Nephron (organoid): ENCODE measurements around the gene MAPK8IP1.

Source experiments
- H3K27ac Mint-ChIP-seq, 3 experiments: 2 replicates each; pipeline ENCODE4 v1.8.0; 2020; ENCODE audit warnings: mixed read lengths in 3 of 3, mild to moderate bottlenecking in 2 of 3, moderate library complexity in 1 of 3
- H3K27me3 Mint-ChIP-seq: 2 replicates; pipeline ENCODE4 v1.8.0; 2021; ENCODE audit warnings: low read depth, mild to moderate bottlenecking, moderate library complexity, mixed read lengths
- H3K36me3 Mint-ChIP-seq: 2 replicates; pipeline ENCODE4 v1.8.0; 2020; ENCODE audit warnings: low read depth, mixed read lengths
- H3K4me1 Mint-ChIP-seq: 2 replicates; pipeline ENCODE4 v1.8.0; 2020; ENCODE audit warnings: mixed read lengths
- H3K4me3 Mint-ChIP-seq, 3 experiments: 2 replicates each; pipeline ENCODE4 v1.8.0; 2020; ENCODE audit warnings: mild to moderate bottlenecking in 3 of 3, mixed read lengths in 3 of 3, moderate library complexity in 2 of 3
- H3K9me3 Mint-ChIP-seq: 2 replicates; pipeline ENCODE4 v1.8.0; 2020; ENCODE audit warnings: mixed read lengths
- CTCF ChIP-seq, 3 experiments: fragments of 200-600 bp; sonication (generic); IDR thresholded peaks; one replicate each; pipeline ENCODE4 v1.5.0; 2021; ENCODE audit warnings: antibody characterized with exemption in 3 of 3; ENCODE audit not compliant: unreplicated experiment in 3 of 3

Gene MAPK8IP1

GRCh38 chr11:45913942-45914635 lies 28.6 kb downstream of the MAPK8IP1 start:
- Mint-ChIP-seq H3K9me3 (no peaks in the 10 kb centered on the region), H3K27ac (no peak overlapping the region)
- no peak for TF ChIP-seq CTCF (IDR thresholded peaks at IDR 0.05; ENCODE audit: unreplicated experiment in 3 of 3)

DNA sequence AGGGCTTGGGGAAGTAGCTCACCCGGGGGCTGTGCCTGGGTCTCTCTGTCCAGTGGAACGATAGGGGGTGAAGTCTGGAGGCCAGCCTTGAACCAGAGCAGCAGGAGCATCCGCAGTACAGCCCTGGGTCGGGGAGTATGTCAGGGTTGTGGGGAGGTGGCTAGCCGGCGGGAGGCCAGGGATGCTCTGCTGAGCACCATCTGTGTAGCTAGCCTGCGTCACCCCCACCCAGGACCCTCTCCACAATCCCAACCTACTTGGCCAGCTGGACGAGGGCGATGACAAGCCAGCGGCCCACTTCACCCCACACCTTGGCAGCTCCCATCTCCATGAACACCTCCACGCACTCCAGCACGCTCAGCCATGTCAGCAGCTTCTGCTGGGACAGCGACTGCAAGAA lies 30.0 kb downstream of the MAPK8IP1 start:
- H3K27ac Mint-ChIP-seq, result no peak overlapping the region
- TF ChIP-seq CTCF (IDR thresholded peaks at IDR 0.05; ENCODE audit: unreplicated experiment in 3 of 3), result no peak
- H3K4me3 Mint-ChIP-seq, result peak overlapping the region; percentile 34 to 79 (median 70)
- peaks cover 7% of the 10 kb centered on the region for H3K27me3 Mint-ChIP-seq
- peaks cover 6% of the 10 kb centered on the region for H3K4me1 Mint-ChIP-seq
- H3K9me3 Mint-ChIP-seq, result no peaks in the 10 kb centered on the region
- peaks cover 6% of the 10 kb centered on the region for H3K36me3 Mint-ChIP-seq

More at GRCh38 chr11:45913942-45914635, 28.6 kb downstream of the MAPK8IP1 start:
- Mint-ChIP-seq H3K4me1 (peaks cover 6% of the 10 kb centered on the region), H3K36me3 (peaks cover 6% of the 10 kb centered on the region), H3K4me3 (peak overlapping the region; percentile 62 to 77 (median 70)), H3K27me3 (no peaks in the 10 kb centered on the region)

DNA sequence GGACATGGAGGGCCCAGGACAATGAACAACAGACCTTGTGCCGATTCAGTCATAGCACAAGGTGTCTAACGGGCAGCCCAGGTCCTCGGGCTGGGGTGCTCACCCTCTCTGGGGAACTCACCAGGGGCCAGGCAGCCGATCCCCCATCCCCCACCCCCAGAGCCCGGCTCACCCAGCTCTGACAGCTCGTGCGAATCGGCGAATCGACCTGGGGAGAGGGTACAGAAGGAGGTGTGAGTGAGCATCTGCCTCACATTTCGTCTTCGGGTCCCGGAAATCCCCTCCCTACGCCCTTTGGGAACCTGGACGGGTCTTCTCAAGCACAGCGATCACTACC lies 31.8 kb downstream of the MAPK8IP1 start:
- H3K27me3 Mint-ChIP-seq, result peaks cover 21% of the 10 kb centered on the region
- no peaks in the 10 kb centered on the region for H3K9me3 Mint-ChIP-seq
- H3K4me1 Mint-ChIP-seq, result peaks cover 12% of the 10 kb centered on the region
- H3K36me3 Mint-ChIP-seq, result no peaks in the 10 kb centered on the region
- TF ChIP-seq CTCF (IDR thresholded peaks at IDR 0.05; ENCODE audit: unreplicated experiment in 3 of 3), result no peak
- H3K4me3 Mint-ChIP-seq, result peak overlapping the region; percentile 89 to 97 (median 94)
- H3K27ac Mint-ChIP-seq, result peak overlapping the region in 1 of 3 experiments; percentile 97

- peak within 1 kb of the TSS; percentile 89 to 97 (median 94) for H3K4me3 Mint-ChIP-seq
These were observed 32.3 kb downstream of the MAPK8IP1 start, which contains the start of gene PEX16 for GRCh38 chr11:45917623-45918330. PEX16 (minus strand) TSS chr11:45917877; CDS start chr11:45917811, 66 bp downstream.

GRCh38 chr11:45918331-45918941 lies 33.0 kb downstream of the MAPK8IP1 start:
- H3K27me3 Mint-ChIP-seq, result peaks cover 25% of the 10 kb centered on the region
- no peaks in the 10 kb centered on the region for H3K9me3 Mint-ChIP-seq
- no peaks in the 10 kb centered on the region for H3K36me3 Mint-ChIP-seq
- TF ChIP-seq CTCF (IDR thresholded peaks at IDR 0.05; ENCODE audit: unreplicated experiment in 3 of 3), result no peak
- H3K4me3 Mint-ChIP-seq, result peak overlapping the region; percentile 89 to 97 (median 94)
- H3K4me1 Mint-ChIP-seq, result peaks cover 12% of the 10 kb centered on the region
- H3K27ac Mint-ChIP-seq, result peak overlapping the region; percentile 73 to 97 (median 94)

More at GRCh38 chr11:45917623-45918330, 32.3 kb downstream of the MAPK8IP1 start, which contains the start of gene PEX16:
- H3K27ac Mint-ChIP-seq, result peak within 1 kb of the TSS; percentile 73 to 97 (median 94)
- peaks cover 12% of the 10 kb centered on the region for H3K4me1 Mint-ChIP-seq
- peaks cover 21% of the 10 kb centered on the region for H3K27me3 Mint-ChIP-seq
- H3K36me3 Mint-ChIP-seq, result no peaks in the 10 kb centered on the region
- H3K9me3 Mint-ChIP-seq, result no peaks in the 10 kb centered on the region
- no peak for TF ChIP-seq CTCF (IDR thresholded peaks at IDR 0.05; ENCODE audit: unreplicated experiment in 3 of 3)
